Neural progenitor cell (in vitro differentiated cells): ENCODE measurements around the gene REST.

Experiments used
- CTCF ChIP-seq: fragments of 200-600 bp; sonication (generic); IDR thresholded peaks from 2 replicates; pipeline ENCODE4 v1.5.1; 2017; ENCODE audit warnings: antibody characterized with exemption, mild to moderate bottlenecking
- EZH2 ChIP-seq: fragments of 200-600 bp; sonication (generic); IDR thresholded peaks from 2 replicates; pipeline ENCODE4 v1.6.1; 2017; ENCODE audit warnings: antibody characterized with exemption, mild to moderate bottlenecking, moderate library complexity
- EZH2phosphoT487 ChIP-seq: fragments of 200-600 bp; sonication (generic); IDR thresholded peaks from 2 replicates; pipeline ENCODE4 v1.6.1; 2017; ENCODE audit warnings: antibody characterized with exemption

GRCh38 chr4:56892691-56893090, 15.0 kb upstream of the REST start:
- TF ChIP-seq CTCF (no peak), EZH2phosphoT487 (no peak), EZH2 (no peak)
